ENCODE data around the gene RNF167. TPM values are rescaled to one million over a fixed set of nuclear protein-coding genes. Genes with fewer than 3 reads are reported as not detected.

The RNF167 gene
- total and polyA plus RNA-seq, 2 of the 8 experiments (the other 6 are each of a cell fraction or from before 2014, with no cell fraction given) = 140 to 281 TPM

DNA sequence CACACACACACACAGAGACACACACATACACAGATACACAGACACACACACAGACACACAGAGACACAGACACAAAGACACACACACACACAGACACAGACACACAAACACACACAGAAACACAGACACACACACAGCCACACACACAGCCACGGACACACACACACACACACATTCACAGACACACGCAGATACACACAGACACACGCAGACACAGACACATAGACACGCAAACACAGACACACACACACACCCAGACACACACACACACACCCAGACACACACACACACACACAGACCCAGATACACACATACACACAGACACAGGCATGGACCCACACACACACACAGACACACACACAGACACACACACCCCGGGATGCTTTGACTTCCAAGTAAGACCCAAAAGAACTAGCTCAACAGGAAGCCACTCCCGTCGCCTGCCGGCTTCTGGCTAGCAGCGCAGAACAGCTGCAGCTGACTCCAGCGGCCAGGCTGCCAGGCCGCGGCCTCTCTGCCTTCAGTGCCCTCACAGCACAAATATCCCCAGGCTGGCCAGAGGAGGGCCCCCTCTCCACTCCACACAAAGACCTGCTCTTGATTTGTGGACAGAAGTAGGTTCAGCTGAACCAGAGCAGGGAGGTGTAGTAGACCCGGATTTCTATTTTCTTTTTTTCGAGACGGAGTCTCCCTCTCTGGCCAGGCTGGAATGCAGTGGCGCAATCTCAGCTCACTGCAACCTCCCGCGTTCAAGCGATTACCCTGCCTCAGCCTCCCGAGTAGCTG is 31.2 kb upstream of the RNF167 start (continued):
- TF ChIP-seq, protein P1, sequence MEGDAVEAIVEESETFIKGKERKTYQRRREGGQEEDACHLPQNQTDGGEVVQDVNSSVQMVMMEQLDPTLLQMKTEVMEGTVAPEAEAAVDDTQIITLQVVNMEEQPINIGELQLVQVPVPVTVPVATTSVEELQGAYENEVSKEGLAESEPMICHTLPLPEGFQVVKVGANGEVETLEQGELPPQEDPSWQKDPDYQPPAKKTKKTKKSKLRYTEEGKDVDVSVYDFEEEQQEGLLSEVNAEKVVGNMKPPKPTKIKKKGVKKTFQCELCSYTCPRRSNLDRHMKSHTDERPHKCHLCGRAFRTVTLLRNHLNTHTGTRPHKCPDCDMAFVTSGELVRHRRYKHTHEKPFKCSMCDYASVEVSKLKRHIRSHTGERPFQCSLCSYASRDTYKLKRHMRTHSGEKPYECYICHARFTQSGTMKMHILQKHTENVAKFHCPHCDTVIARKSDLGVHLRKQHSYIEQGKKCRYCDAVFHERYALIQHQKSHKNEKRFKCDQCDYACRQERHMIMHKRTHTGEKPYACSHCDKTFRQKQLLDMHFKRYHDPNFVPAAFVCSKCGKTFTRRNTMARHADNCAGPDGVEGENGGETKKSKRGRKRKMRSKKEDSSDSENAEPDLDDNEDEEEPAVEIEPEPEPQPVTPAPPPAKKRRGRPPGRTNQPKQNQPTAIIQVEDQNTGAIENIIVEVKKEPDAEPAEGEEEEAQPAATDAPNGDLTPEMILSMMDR (IDR thresholded peaks at IDR 0.05; ENCODE audit: control extremely low read depth in 1 of 3, insufficient read depth in 1 of 3, low read depth in 1 of 3, low read length in 3 of 3) = peak; percentile 78 to 93 (median 89)
- no peak for TF ChIP-seq EGR1 (IDR thresholded peaks at IDR 0.05; ENCODE audit: borderline replicate concordance, low read depth, low read length)
- TF ChIP-seq SIN3A (conservative IDR thresholded peaks at IDR 0.05 in 1 of 2, IDR thresholded peaks at IDR 0.05 in 1 of 2; ENCODE audit: low read depth in 1 of 2, low read length in 2 of 2) = peak; percentile 86 to 87; a peak in 3 of 4 replicates
- TF ChIP-seq KDM4A (IDR thresholded peaks at IDR 0.05; ENCODE audit: low read depth, low read length, severe bottlenecking) = no peak
